Left lung (tissue), 10 donors: ENCODE data around the gene PCSK2. TPM values are rescaled to one million over a fixed set of nuclear protein-coding genes. Genes with fewer than 3 reads are reported as not detected.

Source experiments
- ATAC-seq: fragments of 200-7000 bp; cut with Tn5 transposase; one replicate; pipeline ENCODE4 v1.9.1; 2020; ENCODE audit warnings: moderate library complexity
- DNase-seq, 4 donors: peaks; one replicate each; pipeline ENCODE4 v3.0.0-alpha.2; 2013 to 2020
- H3K27ac ChIP-seq, 2 donors: fragments of 200-600 bp; sonication (generic) in 1 of 2; one replicate each; pipeline versions ENCODE4 v1.5.0 to v1.8.0; 2020 to 2021
- H3K27me3 ChIP-seq, 2 donors: fragments of 200-600 bp; sonication (generic) in 1 of 2; one replicate each; pipeline versions ENCODE4 v1.5.0 to v1.8.0; 2020 to 2021
- H3K36me3 ChIP-seq, 2 donors: fragments of 200-600 bp; sonication (generic) in 1 of 2; one replicate each; pipeline versions ENCODE4 v1.5.0 to v1.8.0; 2020 to 2021
- H3K4me1 ChIP-seq, 2 donors: fragments of 200-600 bp; one replicate each; pipeline ENCODE4 v1.8.0; 2021
- H3K4me3 ChIP-seq, 2 donors: fragments of 200-600 bp; sonication (generic) in 1 of 2; one replicate each; pipeline versions ENCODE4 v1.5.0 to v1.8.0; 2020 to 2021; ENCODE audit warnings: mild to moderate bottlenecking in 1 of 2
- H3K9me3 ChIP-seq, 2 donors: fragments of 200-600 bp; sonication (generic) in 1 of 2; one replicate each; pipeline versions ENCODE4 v1.5.0 to v1.8.0; 2020 to 2021
- CTCF ChIP-seq, 2 donors: fragments of 200-600 bp; sonication (generic) in 1 of 2; IDR thresholded peaks; one replicate each; pipeline versions ENCODE4 v1.5.0 to v1.8.0; 2021; ENCODE audit warnings: antibody characterized with exemption in 2 of 2
- intact Hi-C, 2 donors: fragments of 100-400 bp; cut with DNase I; formaldehyde crosslinking; loops; one replicate each; pipeline versions ENCODE4 v1.11.2 to v1.14.2; 2022
- polyA plus RNA-seq, 6 donors: library from polyadenylated mRNA; unstranded; fragments of 120-200 nt; gene quantifications; one replicate each; pipeline ENCODE4 v1.2.1, GENCODE V29; 2013; ENCODE audit not compliant: insufficient read length in 6 of 6
- total RNA-seq, 2 donors: library from RNA; stranded (reverse); fragmentation: NEBNext Ultra II Directional; extraction: Animal tissue kit (Norgen Biotek cat#: 25700); gene quantifications; one replicate each; pipeline ENCODE4 v1.2.1, GENCODE V29; 2021
- donor health status: DM: no; HTN: yes; CAD: no.
- donor health status: DM: no; HTN: no; CAD: no.

PCSK2 gene
- total and polyA plus RNA-seq, 8 donors = 0.32 to 33.4 (median 0.65) TPM

DNA sequence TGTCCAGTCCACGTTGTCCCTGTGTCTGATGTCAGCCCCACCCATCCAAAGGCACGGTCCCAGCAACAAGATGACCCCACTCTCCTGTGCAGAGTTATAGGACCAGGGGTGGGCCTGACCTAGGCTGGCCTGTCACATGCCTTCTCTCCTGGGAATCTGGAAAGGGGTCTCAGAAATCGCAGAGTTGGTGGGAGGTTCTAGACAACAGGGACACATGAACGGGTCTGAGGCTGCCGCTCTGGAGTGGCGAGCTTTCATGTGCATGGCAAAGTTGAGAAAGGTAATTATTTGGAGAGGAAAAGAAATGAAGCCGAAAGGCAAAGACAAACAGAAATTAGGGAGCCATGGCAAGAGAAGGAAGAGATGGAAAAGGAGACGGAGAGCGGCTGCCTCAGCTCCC is 274.9 kb downstream of the PCSK2 start:
- Histone ChIP-seq H3K9me3 (no peaks in the 10 kb centered on the region), H3K36me3 (no peaks in the 10 kb centered on the region), H3K27me3 (no peaks in the 10 kb centered on the region), H3K4me3 (no peak overlapping the region), H3K27ac (no peak overlapping the region), H3K4me1 (peaks cover 10 to 15% of the 10 kb centered on the region in 2 donors)
- no peak for DNase-seq
- intact Hi-C loops = loop anchor here in 1 of 2 donors (10.0 kb wide), 2 partner anchors 403 to 773 kb away; no protein-coding TSS in a partner anchor
- no peak for TF ChIP-seq CTCF (IDR thresholded peaks at IDR 0.05)
- no peak for ATAC-seq

DNA sequence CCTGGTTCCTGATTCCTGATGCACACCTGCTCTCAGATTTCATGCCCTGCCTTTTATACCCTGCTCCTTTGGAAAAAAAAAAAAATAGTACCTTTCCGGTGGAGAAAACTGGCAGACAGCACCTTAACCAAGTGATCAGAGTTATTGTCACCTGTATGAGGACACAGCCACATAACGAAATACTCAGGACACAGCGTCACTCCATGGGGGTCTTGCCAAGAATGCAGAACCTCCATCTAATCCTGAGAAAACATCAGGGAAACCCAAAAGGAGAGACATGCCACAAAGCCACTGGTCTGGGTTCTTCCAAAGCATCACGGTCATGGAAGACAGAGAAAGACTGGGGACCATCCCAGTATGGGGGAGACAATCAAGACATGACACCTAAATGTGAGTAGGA is 275.3 kb downstream of the PCSK2 start:
- H3K4me3 ChIP-seq = no peak overlapping the region
- no peak for DNase-seq
- intact Hi-C loops = loop anchor here in 1 of 2 donors (10.0 kb wide), 2 partner anchors 403 to 773 kb away; no protein-coding TSS in a partner anchor

DNA sequence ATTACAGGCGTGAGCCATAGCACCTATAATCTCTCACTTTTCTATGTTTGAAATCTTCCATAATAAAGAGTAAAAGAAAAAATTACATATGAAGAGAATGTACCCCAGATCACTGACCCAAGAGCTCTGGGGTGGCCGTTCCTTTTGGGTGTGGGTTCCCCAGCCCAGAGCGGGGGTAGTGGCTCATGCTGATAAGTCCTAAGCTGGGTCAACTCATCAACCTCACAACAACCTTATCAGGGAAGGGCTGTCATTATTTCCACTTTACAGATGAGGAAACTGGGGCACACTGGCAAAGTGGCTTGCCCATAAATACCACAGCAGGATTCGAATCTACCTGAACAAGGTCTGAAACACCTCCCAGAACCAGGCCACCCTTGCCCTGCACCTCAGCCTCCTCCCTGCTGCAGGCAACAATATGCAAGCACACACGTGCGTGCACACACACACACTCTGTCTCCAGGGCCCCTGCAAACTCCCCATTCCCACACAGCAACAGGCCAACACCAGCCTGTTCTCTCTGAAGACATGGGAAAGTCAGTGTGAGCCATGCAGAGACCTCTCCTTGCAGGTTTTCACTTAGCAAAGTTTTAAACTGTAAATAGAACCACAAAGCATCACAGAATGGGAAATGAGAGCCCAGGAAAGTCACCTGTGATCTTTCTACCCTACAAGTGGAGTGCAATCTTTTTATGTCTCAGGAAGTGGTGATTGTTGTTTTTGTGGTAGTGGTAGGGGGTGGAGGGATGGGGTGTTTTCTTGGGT is 276.6 kb downstream of the PCSK2 start:
- DNase-seq (no peak), ATAC-seq (no peak)
- intact Hi-C loops = loop anchor here in 1 of 2 donors (10.0 kb wide), 2 partner anchors 401 to 771 kb away; no protein-coding TSS in a partner anchor
- H3K36me3 ChIP-seq = no peaks in the 10 kb centered on the region
- peaks cover 10 to 15% of the 10 kb centered on the region in 2 donors for H3K4me1 ChIP-seq
- H3K9me3 ChIP-seq = no peaks in the 10 kb centered on the region
- no peaks in the 10 kb centered on the region for H3K27me3 ChIP-seq
- H3K27ac ChIP-seq = no peak overlapping the region
- TF ChIP-seq CTCF (IDR thresholded peaks at IDR 0.05) = no peak
- H3K4me3 ChIP-seq = no peak overlapping the region

More for the DNA sequence above, 275.3 kb downstream of the PCSK2 start:
- Histone ChIP-seq H3K9me3 (no peaks in the 10 kb centered on the region), H3K27ac (no peak overlapping the region), H3K36me3 (no peaks in the 10 kb centered on the region), H3K4me1 (peaks cover 10 to 15% of the 10 kb centered on the region in 2 donors), H3K27me3 (no peaks in the 10 kb centered on the region)
- no peak for ATAC-seq
- no peak for TF ChIP-seq CTCF (IDR thresholded peaks at IDR 0.05)

GRCh38 chr20:17504066-17504897 is 277.4 kb downstream of the PCSK2 start:
- Histone ChIP-seq H3K4me1 (peaks cover 10 to 15% of the 10 kb centered on the region in 2 donors), H3K27me3 (no peaks in the 10 kb centered on the region), H3K4me3 (peak overlapping the region; percentile 39 to 43), H3K27ac (no peak overlapping the region), H3K9me3 (no peaks in the 10 kb centered on the region), H3K36me3 (no peaks in the 10 kb centered on the region)
- TF ChIP-seq CTCF (IDR thresholded peaks at IDR 0.05) = no peak
- DNase-seq (no peak), ATAC-seq (peak; percentile 13)
- intact Hi-C loops = loop anchor here in 1 of 2 donors (10.0 kb wide), 2 partner anchors 401 to 771 kb away; no protein-coding TSS in a partner anchor
